Measurements from ENCODE around the gene MYCBP2. TPM values are rescaled to one million over a fixed set of nuclear protein-coding genes. Genes with fewer than 3 reads are reported as not detected.

MYCBP2 gene
- total RNA-seq, 1 donor from 2014 or later, result 74.3 TPM

- H3K9me3 Mint-ChIP-seq, result no peaks in the 10 kb centered on the region
- no peak for DNase-seq (ENCODE audit: low spot score)
- no peaks in the 10 kb centered on the region for H3K27me3 Mint-ChIP-seq (ENCODE audit: low read depth)
- H3K4me1 Mint-ChIP-seq (ENCODE audit: low read depth), result no peaks in the 10 kb centered on the region
- no peak overlapping the region for H3K27ac Mint-ChIP-seq
- peaks cover 44% of the 10 kb centered on the region for H3K36me3 Mint-ChIP-seq (ENCODE audit: low read depth)
- intact Hi-C loops (cut with micrococcal nuclease), result no loop called here
- no peak overlapping the region for H3K4me3 Mint-ChIP-seq (ENCODE audit: low read depth)
Measured at GRCh38 chr13:77099415-77099814, 227.5 kb downstream of the MYCBP2 start.

- H3K4me1 Mint-ChIP-seq (ENCODE audit: low read depth), result no peaks in the 10 kb centered on the region
- H3K9me3 Mint-ChIP-seq, result no peaks in the 10 kb centered on the region
- no peak for DNase-seq (ENCODE audit: low spot score)
- peaks cover 62% of the 10 kb centered on the region for H3K36me3 Mint-ChIP-seq (ENCODE audit: low read depth)
- intact Hi-C loops (cut with micrococcal nuclease), result no loop called here
- no peak overlapping the region for H3K4me3 Mint-ChIP-seq (ENCODE audit: low read depth)
- H3K27ac Mint-ChIP-seq, result no peak overlapping the region
- H3K27me3 Mint-ChIP-seq (ENCODE audit: low read depth), result no peaks in the 10 kb centered on the region
Measured at GRCh38 chr13:77095288-77095687, 231.6 kb downstream of the MYCBP2 start.

- no peaks in the 10 kb centered on the region for H3K27me3 Mint-ChIP-seq (ENCODE audit: low read depth)
- H3K4me1 Mint-ChIP-seq (ENCODE audit: low read depth), result no peaks in the 10 kb centered on the region
- H3K27ac Mint-ChIP-seq, result no peak overlapping the region
- H3K4me3 Mint-ChIP-seq (ENCODE audit: low read depth), result no peak overlapping the region
- H3K9me3 Mint-ChIP-seq, result no peaks in the 10 kb centered on the region
- H3K36me3 Mint-ChIP-seq (ENCODE audit: low read depth), result peaks cover 60% of the 10 kb centered on the region
- no peak for DNase-seq (ENCODE audit: low spot score)
- intact Hi-C loops (cut with micrococcal nuclease), result no loop called here
Measured at GRCh38 chr13:77094773-77095172, 232.1 kb downstream of the MYCBP2 start.

GRCh38 chr13:77093735-77094134 lies 233.2 kb downstream of the MYCBP2 start:
- intact Hi-C loops (cut with micrococcal nuclease), result no loop called here
- Mint-ChIP-seq H3K27ac (no peak overlapping the region), H3K4me1 (ENCODE audit: low read depth) (no peaks in the 10 kb centered on the region), H3K4me3 (ENCODE audit: low read depth) (no peak overlapping the region), H3K36me3 (ENCODE audit: low read depth) (peaks cover 64% of the 10 kb centered on the region), H3K27me3 (ENCODE audit: low read depth) (no peaks in the 10 kb centered on the region), H3K9me3 (no peaks in the 10 kb centered on the region)
- no peak for DNase-seq (ENCODE audit: low spot score)

GRCh38 chr13:77084755-77085154 lies 242.1 kb downstream of the MYCBP2 start:
- no peak overlapping the region for H3K27ac Mint-ChIP-seq
- H3K27me3 Mint-ChIP-seq (ENCODE audit: low read depth), result no peaks in the 10 kb centered on the region
- no peaks in the 10 kb centered on the region for H3K4me1 Mint-ChIP-seq (ENCODE audit: low read depth)
- DNase-seq (ENCODE audit: low spot score), result no peak
- intact Hi-C loops (cut with micrococcal nuclease), result no loop called here
- H3K9me3 Mint-ChIP-seq, result no peaks in the 10 kb centered on the region
- H3K36me3 Mint-ChIP-seq (ENCODE audit: low read depth), result peaks cover 70% of the 10 kb centered on the region
- H3K4me3 Mint-ChIP-seq (ENCODE audit: low read depth), result no peak overlapping the region

GRCh38 chr13:77079902-77080413 lies 246.9 kb downstream of the MYCBP2 start:
- DNase-seq (ENCODE audit: low spot score), result no peak
- no peaks in the 10 kb centered on the region for H3K27me3 Mint-ChIP-seq (ENCODE audit: low read depth)
- no peak overlapping the region for H3K4me3 Mint-ChIP-seq (ENCODE audit: low read depth)
- no peaks in the 10 kb centered on the region for H3K4me1 Mint-ChIP-seq (ENCODE audit: low read depth)
- no peak overlapping the region for H3K27ac Mint-ChIP-seq
- no peaks in the 10 kb centered on the region for H3K9me3 Mint-ChIP-seq
- H3K36me3 Mint-ChIP-seq (ENCODE audit: low read depth), result peaks cover 77% of the 10 kb centered on the region
- intact Hi-C loops (cut with micrococcal nuclease), result no loop called here

GRCh38 chr13:77067519-77067918 lies 259.4 kb downstream of the MYCBP2 start:
- DNase-seq (ENCODE audit: low spot score), result no peak
- Mint-ChIP-seq H3K9me3 (no peaks in the 10 kb centered on the region), H3K27ac (no peak overlapping the region), H3K36me3 (ENCODE audit: low read depth) (peaks cover 52% of the 10 kb centered on the region), H3K4me1 (ENCODE audit: low read depth) (no peaks in the 10 kb centered on the region), H3K27me3 (ENCODE audit: low read depth) (no peaks in the 10 kb centered on the region), H3K4me3 (ENCODE audit: low read depth) (no peak overlapping the region)
- intact Hi-C loops (cut with micrococcal nuclease), result no loop called here

- Mint-ChIP-seq H3K27me3 (ENCODE audit: low read depth) (no peaks in the 10 kb centered on the region), H3K4me3 (ENCODE audit: low read depth) (no peak overlapping the region), H3K4me1 (ENCODE audit: low read depth) (no peaks in the 10 kb centered on the region), H3K9me3 (no peaks in the 10 kb centered on the region), H3K36me3 (ENCODE audit: low read depth) (peaks cover 64% of the 10 kb centered on the region), H3K27ac (no peak overlapping the region)
- intact Hi-C loops (cut with micrococcal nuclease), result no loop called here
- no peak for DNase-seq (ENCODE audit: low spot score)
Measured at GRCh38 chr13:77065461-77066147, 261.3 kb downstream of the MYCBP2 start.

- H3K27ac Mint-ChIP-seq, result no peak overlapping the region
- no peak overlapping the region for H3K4me3 Mint-ChIP-seq (ENCODE audit: low read depth)
- no peaks in the 10 kb centered on the region for H3K4me1 Mint-ChIP-seq (ENCODE audit: low read depth)
- peaks cover 60% of the 10 kb centered on the region for H3K36me3 Mint-ChIP-seq (ENCODE audit: low read depth)
- no peak for DNase-seq (ENCODE audit: low spot score)
- intact Hi-C loops (cut with micrococcal nuclease), result no loop called here
- no peaks in the 10 kb centered on the region for H3K27me3 Mint-ChIP-seq (ENCODE audit: low read depth)
- no peaks in the 10 kb centered on the region for H3K9me3 Mint-ChIP-seq
Measured at GRCh38 chr13:77062097-77062496, 264.8 kb downstream of the MYCBP2 start.

- Mint-ChIP-seq H3K27me3 (ENCODE audit: low read depth) (no peaks in the 10 kb centered on the region), H3K27ac (no peak overlapping the region), H3K4me1 (ENCODE audit: low read depth) (no peaks in the 10 kb centered on the region), H3K4me3 (ENCODE audit: low read depth) (no peak overlapping the region), H3K9me3 (no peaks in the 10 kb centered on the region), H3K36me3 (ENCODE audit: low read depth) (peaks cover 64% of the 10 kb centered on the region)
- DNase-seq (ENCODE audit: low spot score), result no peak
- intact Hi-C loops (cut with micrococcal nuclease), result no loop called here
Measured at GRCh38 chr13:77061362-77061761, 265.5 kb downstream of the MYCBP2 start.

- Mint-ChIP-seq H3K27ac (no peak overlapping the region), H3K27me3 (ENCODE audit: low read depth) (no peaks in the 10 kb centered on the region), H3K9me3 (no peaks in the 10 kb centered on the region), H3K4me3 (ENCODE audit: low read depth) (no peak overlapping the region), H3K4me1 (ENCODE audit: low read depth) (no peaks in the 10 kb centered on the region), H3K36me3 (ENCODE audit: low read depth) (peaks cover 58% of the 10 kb centered on the region)
- intact Hi-C loops (cut with micrococcal nuclease), result no loop called here
- no peak for DNase-seq (ENCODE audit: low spot score)
Measured at GRCh38 chr13:77056886-77057285, 270.0 kb downstream of the MYCBP2 start.

GRCh38 chr13:77056382-77056781 lies 270.5 kb downstream of the MYCBP2 start:
- no peaks in the 10 kb centered on the region for H3K27me3 Mint-ChIP-seq (ENCODE audit: low read depth)
- no peak for DNase-seq (ENCODE audit: low spot score)
- H3K9me3 Mint-ChIP-seq, result no peaks in the 10 kb centered on the region
- peaks cover 56% of the 10 kb centered on the region for H3K36me3 Mint-ChIP-seq (ENCODE audit: low read depth)
- intact Hi-C loops (cut with micrococcal nuclease), result no loop called here
- no peak overlapping the region for H3K4me3 Mint-ChIP-seq (ENCODE audit: low read depth)
- H3K4me1 Mint-ChIP-seq (ENCODE audit: low read depth), result no peaks in the 10 kb centered on the region
- H3K27ac Mint-ChIP-seq, result no peak overlapping the region

GRCh38 chr13:77055158-77055557 lies 271.7 kb downstream of the MYCBP2 start:
- intact Hi-C loops (cut with micrococcal nuclease), result loop anchor here (1.0 kb wide), 1 partner anchor 12 kb away; no protein-coding TSS in a partner anchor
- no peaks in the 10 kb centered on the region for H3K4me1 Mint-ChIP-seq (ENCODE audit: low read depth)
- H3K9me3 Mint-ChIP-seq, result no peaks in the 10 kb centered on the region
- no peak for DNase-seq (ENCODE audit: low spot score)
- no peak overlapping the region for H3K27ac Mint-ChIP-seq
- peaks cover 60% of the 10 kb centered on the region for H3K36me3 Mint-ChIP-seq (ENCODE audit: low read depth)
- H3K4me3 Mint-ChIP-seq (ENCODE audit: low read depth), result no peak overlapping the region
- H3K27me3 Mint-ChIP-seq (ENCODE audit: low read depth), result no peaks in the 10 kb centered on the region
